ENCODE results near the gene SSRP1.
A peak's percentile ranks its signal among the peaks of the same experiment; 100 is the strongest.
"Not testable (repeated sequence)": the region's sequence is repeated elsewhere in the genome, so short reads cannot be mapped to it uniquely, and the experiment has no call there.

SSRP1 gene

GRCh38 chr11:57299150-57299737 lies 36.4 kb downstream of the SSRP1 start:
- DNase-seq (ENCODE audit: low spot score), result no peak

- DNase-seq (ENCODE audit: low spot score), result no peak
These were observed 38.5 kb downstream of the SSRP1 start for GRCh38 chr11:57297221-57297620.

GRCh38 chr11:57296205-57296604 lies 39.5 kb downstream of the SSRP1 start:
- not testable (repeated sequence) for DNase-seq (ENCODE audit: low spot score)

GRCh38 chr11:57294225-57295131 lies 41.2 kb downstream of the SSRP1 start:
- no peak for DNase-seq (ENCODE audit: low spot score)

GRCh38 chr11:57290288-57290687 lies 45.4 kb downstream of the SSRP1 start:
- DNase-seq (ENCODE audit: low spot score), result peak; percentile 53

- DNase-seq (ENCODE audit: low spot score), result peak; percentile 50
These were observed 46.7 kb downstream of the SSRP1 start for GRCh38 chr11:57288771-57289579.

GRCh38 chr11:57287884-57288283 lies 47.8 kb downstream of the SSRP1 start:
- DNase-seq (ENCODE audit: low spot score), result no peak

- DNase-seq (ENCODE audit: low spot score), result no peak
These were observed 52.3 kb downstream of the SSRP1 start for GRCh38 chr11:57283231-57283990.

- DNase-seq (ENCODE audit: low spot score), result not testable (repeated sequence)
These were observed 54.1 kb downstream of the SSRP1 start for GRCh38 chr11:57281546-57281945.

GRCh38 chr11:57279116-57279515 lies 56.6 kb downstream of the SSRP1 start:
- no peak for DNase-seq (ENCODE audit: low spot score)

GRCh38 chr11:57278721-57279095 lies 57.0 kb downstream of the SSRP1 start:
- DNase-seq (ENCODE audit: low spot score), result no peak

- peak; percentile 76 for DNase-seq (ENCODE audit: low spot score)
These were observed 57.6 kb downstream of the SSRP1 start for GRCh38 chr11:57277845-57278720.

GRCh38 chr11:57276971-57277675 lies 58.6 kb downstream of the SSRP1 start:
- no peak for DNase-seq (ENCODE audit: low spot score)

GRCh38 chr11:57276169-57276970 lies 59.3 kb downstream of the SSRP1 start:
- DNase-seq (ENCODE audit: low spot score), result no peak

All from AG08396 (cell line).